ENCODE measurements around the gene AGAP1.

GRCh38 chr2:235575431-235575830, 81.6 kb downstream of the AGAP1 start:
- TF ChIP-seq CTCF (IDR thresholded peaks at IDR 0.05) (no peak), POLR2A (IDR thresholded peaks at IDR 0.05) (no peak)

Data from heart left ventricle (tissue), 13 donors.